Kidney epithelial cell (primary cell): Measurements from ENCODE around the gene CEP95. TPM values are rescaled to one million over a fixed set of nuclear protein-coding genes. Genes with fewer than 3 reads are reported as not detected.
"Not testable (repeated sequence)": the region's sequence is repeated elsewhere in the genome, so short reads cannot be mapped to it uniquely, and the experiment has no call there.

Source experiments
- DNase-seq: peaks from one replicate; pipeline ENCODE4 v3.0.0-alpha.2; 2010; ENCODE audit warnings: low read depth
- H3K27me3 ChIP-seq: 2 replicates; pipeline ENCODE4 v1.6.0; 2011; ENCODE audit warnings: low read length; ENCODE audit not compliant: control insufficient read depth, insufficient read depth
- H3K36me3 ChIP-seq: 2 replicates; pipeline ENCODE4 v1.5.1; 2011; ENCODE audit warnings: low read length; ENCODE audit not compliant: control insufficient read depth, insufficient read depth
- H3K4me3 ChIP-seq: 2 replicates; pipeline ENCODE4 v1.5.1; 2011; ENCODE audit warnings: low read depth, mild to moderate bottlenecking, control low read depth, low read length
- CTCF ChIP-seq: IDR thresholded peaks from 2 replicates; pipeline ENCODE4 v1.5.1; 2011; ENCODE audit warnings: mild to moderate bottlenecking, moderate library complexity, low read length, control low read depth, inconsistent platforms; ENCODE audit not compliant: insufficient read depth, poor library complexity, severe bottlenecking
- total RNA-seq: library from RNA; depleted of rRNA; stranded (reverse); fragments of >200 nt; gene quantifications from 2 replicates; pipeline ENCODE4 v1.2.3, GENCODE V29; 2015

CEP95 gene
- total RNA-seq, 1 donor from 2014 or later: 39.8 TPM

- no peak overlapping the region for H3K4me3 ChIP-seq
- H3K36me3 ChIP-seq: no peaks in the 10 kb centered on the region
- no peak for DNase-seq
- no peak for TF ChIP-seq CTCF
- no peaks in the 10 kb centered on the region for H3K27me3 ChIP-seq
Observed at GRCh38 chr17:64460955-64461354, 45.8 kb upstream of the CEP95 start.

GRCh38 chr17:64461788-64462187, 45.0 kb upstream of the CEP95 start:
- H3K4me3 ChIP-seq: no peak overlapping the region
- no peak for DNase-seq

GRCh38 chr17:64466019-64466735, 40.6 kb upstream of the CEP95 start:
- no peak for DNase-seq
- no peak overlapping the region for H3K4me3 ChIP-seq
- TF ChIP-seq CTCF: no peak
- H3K36me3 ChIP-seq: no peaks in the 10 kb centered on the region
- no peaks in the 10 kb centered on the region for H3K27me3 ChIP-seq

More at GRCh38 chr17:64461788-64462187, 45.0 kb upstream of the CEP95 start:
- no peaks in the 10 kb centered on the region for H3K36me3 ChIP-seq
- no peaks in the 10 kb centered on the region for H3K27me3 ChIP-seq
- TF ChIP-seq CTCF: no peak

GRCh38 chr17:64466834-64467233, 39.9 kb upstream of the CEP95 start:
- H3K4me3 ChIP-seq, H3K27me3 ChIP-seq, H3K36me3 ChIP-seq, DNase-seq: not testable (repeated sequence)

- Histone ChIP-seq H3K27me3 (no peaks in the 10 kb centered on the region), H3K4me3 (no peak overlapping the region), H3K36me3 (no peaks in the 10 kb centered on the region)
- TF ChIP-seq CTCF: no peak
- no peak for DNase-seq
Observed at GRCh38 chr17:64470625-64471024, 36.2 kb upstream of the CEP95 start.

- no peaks in the 10 kb centered on the region for H3K36me3 ChIP-seq
- no peak overlapping the region for H3K4me3 ChIP-seq
- TF ChIP-seq CTCF: no peak
- no peak for DNase-seq
- no peaks in the 10 kb centered on the region for H3K27me3 ChIP-seq
Observed at GRCh38 chr17:64471440-64471839, 35.3 kb upstream of the CEP95 start.
